ENCODE data around the gene C4BPB. TPM values are rescaled to one million over a fixed set of nuclear protein-coding genes. Genes with fewer than 3 reads are reported as not detected.

Gene C4BPB
- total and polyA plus RNA-seq, 2 of the 13 experiments (the other 11 are each of a cell fraction or from before 2014, with no cell fraction given): 155 to 266 TPM

GRCh38 chr1:207052911-207053769, 35.5 kb upstream of the C4BPB start, which contains the start of gene PFKFB2 (continued):
- TF ChIP-seq ZFP82 (CRISPR knock-in tag; IDR thresholded peaks at IDR 0.05; ENCODE audit: borderline replicate concordance): no peak
- peak; percentile 58; the same call in 1 of the 2 replicates for TF ChIP-seq YEATS4 (CRISPR knock-in tag; IDR thresholded peaks at IDR 0.05; ENCODE audit: borderline replicate concordance)
- TF ChIP-seq TOE1 (CRISPR knock-in tag; IDR thresholded peaks at IDR 0.05): no peak
- TF ChIP-seq, protein P1, sequence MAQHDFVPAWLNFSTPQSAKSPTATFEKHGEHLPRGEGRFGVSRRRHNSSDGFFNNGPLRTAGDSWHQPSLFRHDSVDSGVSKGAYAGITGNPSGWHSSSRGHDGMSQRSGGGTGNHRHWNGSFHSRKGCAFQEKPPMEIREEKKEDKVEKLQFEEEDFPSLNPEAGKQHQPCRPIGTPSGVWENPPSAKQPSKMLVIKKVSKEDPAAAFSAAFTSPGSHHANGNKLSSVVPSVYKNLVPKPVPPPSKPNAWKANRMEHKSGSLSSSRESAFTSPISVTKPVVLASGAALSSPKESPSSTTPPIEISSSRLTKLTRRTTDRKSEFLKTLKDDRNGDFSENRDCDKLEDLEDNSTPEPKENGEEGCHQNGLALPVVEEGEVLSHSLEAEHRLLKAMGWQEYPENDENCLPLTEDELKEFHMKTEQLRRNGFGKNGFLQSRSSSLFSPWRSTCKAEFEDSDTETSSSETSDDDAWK (CRISPR knock-in tag; IDR thresholded peaks at IDR 0.05): no peak
- TF ChIP-seq BORCS8-MEF2B (CRISPR knock-in tag; IDR thresholded peaks at IDR 0.05): no peak; the same call in 1 of the 2 replicates
- TF ChIP-seq ZNF687 (CRISPR knock-in tag; IDR thresholded peaks at IDR 0.05): peak; percentile 88
- TF ChIP-seq ZFY (CRISPR knock-in tag; IDR thresholded peaks at IDR 0.05): peak; percentile 57
- no peak for TF ChIP-seq CBX1 (IDR thresholded peaks at IDR 0.05; ENCODE audit: low read depth)
- TF ChIP-seq, protein P2, sequence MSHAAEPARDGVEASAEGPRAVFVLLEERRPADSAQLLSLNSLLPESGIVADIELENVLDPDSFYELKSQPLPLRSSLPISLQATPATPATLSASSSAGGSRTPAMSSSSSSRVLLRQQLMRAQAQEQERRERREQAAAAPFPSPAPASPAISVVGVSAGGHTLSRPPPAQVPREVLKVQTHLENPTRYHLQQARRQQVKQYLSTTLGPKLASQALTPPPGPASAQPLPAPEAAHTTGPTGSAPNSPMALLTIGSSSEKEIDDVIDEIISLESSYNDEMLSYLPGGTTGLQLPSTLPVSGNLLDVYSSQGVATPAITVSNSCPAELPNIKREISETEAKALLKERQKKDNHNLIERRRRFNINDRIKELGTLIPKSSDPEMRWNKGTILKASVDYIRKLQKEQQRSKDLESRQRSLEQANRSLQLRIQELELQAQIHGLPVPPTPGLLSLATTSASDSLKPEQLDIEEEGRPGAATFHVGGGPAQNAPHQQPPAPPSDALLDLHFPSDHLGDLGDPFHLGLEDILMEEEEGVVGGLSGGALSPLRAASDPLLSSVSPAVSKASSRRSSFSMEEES (CRISPR knock-in tag; IDR thresholded peaks at IDR 0.05): peak; percentile 88
- peak; percentile 64 for TF ChIP-seq HNRNPK (IDR thresholded peaks at IDR 0.05; ENCODE audit: low read depth, low read length, poor library complexity, severe bottlenecking)
- no peak for TF ChIP-seq NFRKB (IDR thresholded peaks at IDR 0.05)
- TF ChIP-seq, protein P3, sequence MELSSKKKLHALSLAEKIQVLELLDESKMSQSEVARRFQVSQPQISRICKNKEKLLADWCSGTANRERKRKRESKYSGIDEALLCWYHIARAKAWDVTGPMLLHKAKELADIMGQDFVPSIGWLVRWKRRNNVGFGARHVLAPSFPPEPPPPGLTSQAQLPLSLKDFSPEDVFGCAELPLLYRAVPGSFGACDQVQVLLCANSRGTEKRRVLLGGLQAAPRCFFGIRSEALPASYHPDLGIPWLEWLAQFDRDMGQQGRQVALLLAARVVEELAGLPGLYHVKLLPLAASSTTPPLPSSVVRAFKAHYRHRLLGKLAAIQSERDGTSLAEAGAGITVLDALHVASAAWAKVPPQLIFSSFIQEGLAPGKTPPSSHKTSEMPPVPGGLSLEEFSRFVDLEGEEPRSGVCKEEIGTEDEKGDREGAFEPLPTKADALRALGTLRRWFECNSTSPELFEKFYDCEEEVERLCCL (CRISPR knock-in tag; IDR thresholded peaks at IDR 0.05; ENCODE audit: borderline replicate concordance): no peak
- TF ChIP-seq ZNF12 (CRISPR knock-in tag; IDR thresholded peaks at IDR 0.05): no peak
- no peak for TF ChIP-seq TCF7 (IDR thresholded peaks at IDR 0.05; ENCODE audit: low read depth)
- TF ChIP-seq ZNF484 (CRISPR knock-in tag; IDR thresholded peaks at IDR 0.05; ENCODE audit: borderline replicate concordance, low read depth): no peak; the same call in 1 of the 2 replicates
- no peak for TF ChIP-seq KDM4B (CRISPR knock-in tag; IDR thresholded peaks at IDR 0.05)
- 0 out of 2 replicates have a peak, but pooled peaks have one; percentile 54 for TF ChIP-seq GLI4 (CRISPR knock-in tag; IDR thresholded peaks at IDR 0.05; ENCODE audit: borderline replicate concordance)
- no peak for TF ChIP-seq ADNP (CRISPR knock-in tag; IDR thresholded peaks at IDR 0.05)
- TF ChIP-seq ZNF629 (CRISPR knock-in tag; conservative IDR thresholded peaks at IDR 0.05): no peak
- no peak for TF ChIP-seq U2AF1 (optimal IDR thresholded peaks at IDR 0.05; ENCODE audit: low read depth, low read length)
- TF ChIP-seq MXD3 (CRISPR knock-in tag; IDR thresholded peaks at IDR 0.05): peak; percentile 79; the same call in 1 of the 2 replicates
